Globus pallidus (tissue), 1 donor: ENCODE data around the gene PGLYRP2.

Experiments
- DNase-seq: peaks from one replicate; pipeline ENCODE4 v3.0.0-alpha.2; 2015; ENCODE audit warnings: low spot score

The PGLYRP2 gene

GRCh38 chr19:15455996-15456395 lies 23.3 kb downstream of the PGLYRP2 start:
- DNase-seq = no peak

- DNase-seq = no peak
Observed at GRCh38 chr19:15453906-15454860, 25.1 kb downstream of the PGLYRP2 start.

GRCh38 chr19:15453091-15453578 lies 26.2 kb downstream of the PGLYRP2 start:
- no peak for DNase-seq

- DNase-seq = peak; percentile 31
Observed at GRCh38 chr19:15452111-15453047, 26.9 kb downstream of the PGLYRP2 start.

- no peak for DNase-seq
Observed at GRCh38 chr19:15450528-15450890, 28.8 kb downstream of the PGLYRP2 start.

- peak; percentile 58 for DNase-seq
Observed at GRCh38 chr19:15449620-15450527, 29.4 kb downstream of the PGLYRP2 start, which contains the start of gene WIZ. WIZ (minus strand) TSS chr19:15449956; CDS start chr19:15448307, 1,649 bp downstream.

- no peak for DNase-seq
Observed at GRCh38 chr19:15448778-15449619, 30.3 kb downstream of the PGLYRP2 start.

- DNase-seq = no peak
Observed at GRCh38 chr19:15448044-15448777, 31.1 kb downstream of the PGLYRP2 start.

- DNase-seq = no peak
Observed at GRCh38 chr19:15447057-15447456, 32.2 kb downstream of the PGLYRP2 start.

GRCh38 chr19:15445807-15446376 lies 33.4 kb downstream of the PGLYRP2 start:
- DNase-seq = no peak

- no peak for DNase-seq
Observed at GRCh38 chr19:15445227-15445605, 34.1 kb downstream of the PGLYRP2 start.

GRCh38 chr19:15444505-15445226 lies 34.6 kb downstream of the PGLYRP2 start:
- DNase-seq = no peak

- peak; percentile 16 for DNase-seq
Observed at GRCh38 chr19:15443838-15444237, 35.5 kb downstream of the PGLYRP2 start.

- DNase-seq = no peak
Observed at GRCh38 chr19:15443325-15443724, 36.0 kb downstream of the PGLYRP2 start.

- DNase-seq = no peak
Observed at GRCh38 chr19:15442142-15442920, 37.0 kb downstream of the PGLYRP2 start.

GRCh38 chr19:15441317-15441716 lies 38.0 kb downstream of the PGLYRP2 start:
- no peak for DNase-seq

GRCh38 chr19:15439821-15440641 lies 39.3 kb downstream of the PGLYRP2 start:
- no peak for DNase-seq
